Activated CD8-positive, alpha-beta memory T cell treated with anti-CD3 and anti-CD28 coated beads, Interleukin-2, amount 50 U/mL, for 24 hours (primary cell): ENCODE results near the gene ALK.

Experiments used
- DNase-seq: peaks from one replicate; pipeline ENCODE4 v3.0.0-alpha.2; 2020; ENCODE audit errors: extremely low read depth

Gene ALK

DNA sequence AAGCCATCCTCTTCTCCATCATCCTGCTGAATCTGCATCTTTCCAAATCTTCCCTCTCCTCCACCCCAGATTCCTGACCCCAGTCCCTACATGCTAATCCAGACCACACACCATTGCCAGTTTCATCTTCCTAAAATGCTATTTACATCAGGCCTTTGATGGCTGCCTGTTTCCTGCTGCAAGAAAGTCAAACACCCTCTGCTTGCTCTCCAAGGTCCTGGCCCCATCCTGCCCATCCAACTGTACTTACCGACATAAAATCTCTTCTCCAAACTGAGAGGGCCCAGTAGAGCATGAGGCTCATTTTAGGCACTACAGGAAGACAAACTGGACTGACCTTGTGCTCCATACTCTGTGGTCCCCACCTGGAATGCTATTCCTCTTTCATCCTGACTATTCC, 19.0 kb downstream of the ALK start:
- no peak for DNase-seq

DNA sequence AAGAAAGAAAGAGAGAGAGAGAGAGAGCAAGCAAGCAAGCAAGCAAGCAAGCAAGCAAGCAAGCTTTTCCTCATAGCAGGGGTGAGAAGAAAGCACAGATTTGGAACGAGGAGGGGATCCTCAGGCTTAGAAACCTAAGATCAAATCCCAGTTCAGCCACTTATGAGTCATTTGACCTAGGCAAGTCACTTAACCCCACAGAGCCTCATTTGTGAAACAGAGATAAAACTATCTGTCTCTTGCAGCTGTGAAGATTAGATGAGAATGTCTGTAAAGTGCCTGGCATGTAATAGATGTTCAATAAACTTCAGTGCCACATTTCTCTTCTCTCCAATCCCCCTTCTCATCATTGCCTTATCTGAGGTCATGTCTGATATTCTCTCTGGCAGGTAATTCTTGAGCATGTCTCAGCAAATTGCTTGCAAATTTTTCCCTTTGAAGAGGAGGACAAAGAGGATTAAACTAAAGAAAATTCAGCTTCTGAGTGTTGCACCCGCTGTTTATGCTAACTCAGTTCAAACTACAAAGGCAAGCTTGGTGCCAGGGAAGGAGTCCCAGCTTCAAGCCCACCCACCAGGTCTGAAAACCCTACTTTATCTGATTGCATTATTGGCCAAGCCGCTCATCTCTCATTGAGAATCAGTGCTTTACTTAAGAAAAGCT, 20.3 kb downstream of the ALK start:
- no peak for DNase-seq

DNA sequence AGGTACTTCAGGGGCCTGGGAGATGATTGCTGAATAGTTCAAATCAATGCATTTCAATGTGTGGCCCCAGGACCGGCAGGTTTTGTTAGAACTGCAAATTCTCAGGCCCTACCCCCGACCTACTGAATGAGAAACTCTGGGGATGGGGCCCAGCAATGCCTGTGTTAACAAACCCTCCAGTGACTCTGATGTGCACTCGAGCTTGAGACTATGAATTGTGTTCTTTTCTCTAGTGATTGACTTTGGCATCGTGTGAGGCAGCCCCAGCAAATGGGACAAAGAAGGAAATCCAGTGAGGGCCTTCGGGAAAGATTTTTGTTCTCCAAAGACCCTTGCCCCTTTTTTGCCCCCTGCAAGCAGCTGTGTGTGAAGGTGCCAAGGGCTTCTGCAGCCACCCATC, 22.4 kb downstream of the ALK start:
- no peak for DNase-seq

DNA sequence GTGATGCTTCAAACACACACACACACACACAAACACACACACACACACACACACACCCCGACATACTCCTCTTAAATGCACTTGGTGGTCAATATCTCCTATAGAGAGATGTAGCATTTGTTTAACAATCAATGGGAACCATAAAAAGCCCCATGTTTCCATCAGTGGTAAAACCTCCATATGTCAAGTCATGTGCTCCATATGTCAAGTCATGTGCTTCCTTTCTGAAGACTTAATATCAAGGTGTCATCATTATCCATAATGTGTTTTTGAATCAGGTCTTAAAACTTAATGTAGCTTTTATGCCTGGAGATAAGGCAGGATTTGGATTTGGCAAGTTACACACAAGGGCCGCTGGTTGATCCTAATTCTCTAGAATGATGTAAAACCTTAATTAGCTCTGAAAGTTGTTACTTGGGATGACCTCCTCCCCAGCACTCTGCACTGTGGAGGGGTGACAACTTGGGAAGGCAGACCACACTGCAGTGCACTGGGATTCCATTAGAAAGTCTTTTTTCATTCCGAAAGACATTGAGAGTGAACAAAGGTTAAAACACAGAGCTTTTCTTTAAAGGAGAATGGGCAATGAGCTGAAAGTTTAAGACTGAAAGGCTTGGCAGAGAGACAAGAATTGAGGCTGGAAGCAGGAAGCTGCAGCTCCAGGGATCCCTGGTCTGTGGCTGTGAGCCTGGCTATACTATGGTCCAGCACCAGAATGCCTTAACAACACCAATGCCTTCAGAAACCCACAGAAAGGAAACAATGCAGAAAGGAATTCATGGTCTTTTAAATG, 26.4 kb downstream of the ALK start:
- no peak for DNase-seq

DNA sequence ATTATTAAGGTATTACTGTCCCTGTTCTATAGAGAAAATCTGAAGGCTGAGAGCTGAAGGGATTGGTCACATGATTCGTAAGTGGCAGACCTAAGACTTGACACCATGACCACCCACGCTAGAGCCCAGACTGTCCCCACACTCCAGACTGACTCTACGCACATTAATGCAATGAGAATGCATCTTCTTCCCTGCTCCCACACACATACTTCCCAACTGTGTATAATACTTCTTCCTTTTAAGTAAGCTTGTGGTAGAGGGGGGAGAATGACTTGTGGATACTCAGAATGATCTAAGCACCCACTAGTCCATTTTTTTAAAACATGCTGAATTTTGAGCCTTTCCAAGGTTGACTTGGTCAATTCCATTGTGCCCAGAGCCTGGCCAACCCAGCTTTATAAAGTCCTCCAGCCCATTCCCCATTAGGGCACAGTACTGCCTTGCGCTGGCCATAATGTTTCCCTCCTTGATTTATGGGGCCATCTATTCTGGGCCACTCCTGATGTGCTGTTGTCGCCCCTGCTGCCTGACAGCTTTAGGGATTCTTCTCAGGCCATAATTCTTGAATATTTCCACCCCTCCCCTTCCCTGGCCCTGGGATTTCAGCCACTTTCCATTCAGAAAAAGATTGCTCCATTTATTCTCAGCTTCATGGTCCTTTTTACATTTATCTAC, 28.7 kb downstream of the ALK start:
- DNase-seq: no peak

DNA sequence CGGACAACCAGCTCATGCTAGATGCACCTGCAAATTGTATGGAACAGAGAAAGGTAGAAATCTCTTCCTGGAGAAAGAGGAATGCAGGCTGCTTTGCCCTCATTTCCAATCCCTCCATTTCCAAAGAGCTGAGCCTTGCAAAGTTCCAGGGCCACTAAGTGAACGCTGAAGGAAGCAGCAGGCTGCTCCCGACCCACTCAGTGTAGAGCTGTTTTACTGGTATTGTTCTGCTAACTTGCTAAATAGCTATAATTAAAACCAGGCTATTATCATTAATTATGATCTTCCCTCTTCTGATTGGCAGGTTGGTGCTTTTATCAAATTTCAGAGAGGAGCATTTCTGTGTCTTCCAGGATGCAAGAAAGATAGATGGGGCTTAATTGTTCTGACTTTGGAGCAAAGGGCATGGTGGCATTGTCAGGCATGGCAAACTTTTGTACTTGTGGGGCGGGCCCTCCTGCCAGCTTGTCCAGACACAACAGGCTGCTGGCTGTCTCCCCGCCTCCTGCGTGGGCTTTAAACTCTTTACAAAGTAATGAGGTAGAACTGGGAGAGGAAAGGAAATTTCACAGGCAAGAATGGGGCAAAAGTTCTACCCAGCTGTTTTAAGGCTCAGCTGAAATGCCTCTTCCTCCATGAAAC, 40.2 kb downstream of the ALK start:
- no peak for DNase-seq

DNA sequence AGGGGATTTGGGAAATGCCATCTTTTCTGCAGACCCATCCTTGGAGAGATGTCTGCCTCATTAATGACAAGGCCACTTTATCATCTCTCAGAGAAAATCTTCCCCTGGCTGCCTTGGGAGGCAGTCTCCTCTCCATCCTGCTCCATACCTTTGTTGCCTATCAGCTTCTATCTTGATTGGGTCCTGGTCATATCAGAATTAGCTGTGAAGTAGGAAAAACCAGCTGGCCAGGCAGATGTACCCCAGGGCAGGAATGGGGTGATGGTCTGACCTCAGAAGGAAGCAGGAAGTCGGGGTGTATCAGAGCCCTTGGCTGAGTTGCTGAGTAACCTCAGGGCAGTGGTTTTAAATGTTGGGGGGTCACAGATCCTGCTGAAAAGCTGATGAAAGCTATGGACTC, 41.3 kb downstream of the ALK start:
- no peak for DNase-seq

DNA sequence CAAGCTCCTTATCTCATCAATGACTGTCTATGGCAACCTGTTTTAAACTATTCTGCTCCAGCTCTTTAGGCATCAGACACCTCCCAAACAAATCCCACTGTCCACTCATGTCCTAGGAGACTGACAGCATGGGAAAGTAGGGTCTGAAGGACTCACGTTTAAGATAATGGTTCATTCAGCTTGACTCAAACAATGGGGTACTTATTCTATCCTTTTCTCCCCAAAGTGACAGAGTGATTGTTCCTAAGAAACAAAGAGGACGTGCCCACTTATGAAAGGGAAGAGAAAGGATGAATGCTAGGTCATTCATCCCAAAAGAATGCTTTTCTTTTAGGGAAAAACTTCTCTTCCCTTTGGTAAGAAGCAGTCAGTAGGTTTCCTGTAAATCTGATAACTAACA, 41.9 kb downstream of the ALK start:
- no peak for DNase-seq

DNA sequence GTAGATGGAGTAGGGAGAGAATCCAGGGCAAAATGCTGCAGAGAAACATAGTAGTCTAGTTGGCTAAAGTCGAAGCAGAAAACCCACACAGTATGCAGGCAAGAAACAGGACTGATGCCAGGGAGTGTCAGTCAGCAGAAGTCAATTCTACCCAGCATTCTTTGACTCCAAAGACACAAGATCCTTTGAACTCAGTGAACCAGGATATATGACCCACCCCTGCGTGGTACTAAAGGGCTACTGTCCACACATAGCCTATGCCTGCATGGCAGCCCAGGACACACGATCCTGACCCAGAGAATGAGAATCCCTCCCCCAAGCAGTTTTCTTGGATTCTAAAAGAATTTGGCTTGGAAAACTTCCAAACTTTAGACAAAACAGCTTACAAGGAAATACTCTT, 42.5 kb downstream of the ALK start:
- DNase-seq: no peak

DNA sequence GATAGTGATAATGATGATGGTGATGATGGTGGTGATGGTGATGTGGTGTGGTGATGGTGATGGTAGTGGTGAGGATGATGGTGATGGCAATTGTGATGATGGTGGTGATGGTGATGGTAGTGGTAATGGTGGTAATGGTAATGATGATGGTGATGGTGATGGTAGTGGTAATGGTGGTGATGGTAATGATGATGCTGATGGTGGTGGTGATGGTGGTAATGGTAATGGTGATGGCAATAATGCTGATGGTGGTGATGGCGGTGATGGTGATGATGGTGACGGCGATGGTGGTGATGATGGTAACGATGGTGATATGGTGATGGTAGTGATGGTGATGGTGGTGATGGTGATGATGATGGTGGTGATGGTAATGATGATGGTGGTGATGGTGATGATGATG, 45.0 kb downstream of the ALK start:
- no peak for DNase-seq

DNA sequence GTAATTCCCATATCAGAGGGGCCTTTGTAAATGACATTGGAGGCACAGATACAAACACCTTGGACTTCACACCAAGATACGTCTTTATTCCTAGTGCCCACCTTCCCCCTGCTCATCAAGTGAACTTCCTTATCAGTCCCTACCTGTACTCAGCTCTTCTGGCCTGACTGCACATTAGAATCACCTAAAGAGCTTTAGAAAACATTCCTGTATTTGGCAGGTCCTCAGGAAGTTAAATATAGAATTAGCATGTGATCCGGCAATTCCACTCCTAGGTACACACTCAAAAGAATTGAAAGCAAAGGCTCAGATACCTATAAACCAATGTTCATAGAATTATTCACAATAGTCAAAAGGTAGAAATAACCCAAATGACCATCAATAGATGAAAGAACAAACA, 46.6 kb downstream of the ALK start:
- DNase-seq: no peak

DNA sequence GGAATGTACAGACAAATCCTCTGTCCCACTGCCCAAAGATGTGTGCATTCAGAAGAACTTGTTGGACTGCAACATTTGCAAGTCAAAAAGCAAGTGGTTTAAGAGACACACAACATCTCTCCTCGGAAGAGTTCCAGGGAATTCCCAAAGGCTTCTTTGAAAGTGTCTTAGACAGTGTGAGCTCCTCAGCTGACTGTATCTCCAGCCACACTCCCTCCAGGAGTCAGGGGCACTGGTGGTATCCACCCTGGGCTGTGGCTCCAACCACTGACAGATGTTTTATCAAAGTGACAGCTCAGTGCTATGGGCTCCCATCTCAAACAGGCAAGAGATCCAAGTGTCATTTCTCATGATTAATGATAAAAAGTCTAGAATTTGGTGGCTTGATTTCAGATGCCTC, 48.5 kb downstream of the ALK start:
- DNase-seq: no peak

DNA sequence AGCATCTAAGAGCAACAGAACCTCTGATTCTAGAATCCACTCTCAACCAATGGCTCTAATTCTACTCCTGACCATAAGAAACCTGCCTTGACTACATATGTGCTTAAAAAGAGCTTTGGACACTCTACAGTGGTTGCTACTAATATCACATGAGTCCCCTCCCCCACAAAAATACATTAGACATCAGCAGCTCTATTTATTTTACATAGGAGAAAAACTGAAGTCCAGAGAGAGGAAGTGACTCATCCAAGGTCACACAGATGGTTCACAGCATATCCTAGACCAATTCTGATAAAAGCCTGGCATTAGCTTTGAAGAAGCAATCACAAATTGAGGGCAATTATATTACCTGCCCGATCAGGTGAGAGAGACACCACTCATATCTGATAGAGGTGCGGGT, 49.8 kb downstream of the ALK start:
- DNase-seq: no peak

DNA sequence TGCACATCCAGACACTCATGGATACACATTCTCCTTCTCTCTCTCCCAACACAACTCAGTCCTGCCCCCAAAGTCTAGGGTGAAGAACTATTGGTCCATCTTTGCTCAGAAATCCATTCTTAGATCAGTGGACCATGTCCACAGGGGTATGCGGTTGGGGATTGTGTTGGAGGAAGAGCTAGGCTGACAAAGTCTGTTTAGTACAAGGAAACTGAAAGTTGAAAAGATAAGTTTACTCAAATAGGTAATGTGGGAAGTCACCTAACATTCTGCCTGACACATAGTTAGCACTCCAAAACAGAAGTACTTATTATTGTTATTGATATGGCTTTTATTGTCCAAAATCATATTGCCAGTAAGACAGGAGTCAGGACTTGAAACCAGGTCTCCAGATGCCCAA, 55.9 kb downstream of the ALK start:
- no peak for DNase-seq

DNA sequence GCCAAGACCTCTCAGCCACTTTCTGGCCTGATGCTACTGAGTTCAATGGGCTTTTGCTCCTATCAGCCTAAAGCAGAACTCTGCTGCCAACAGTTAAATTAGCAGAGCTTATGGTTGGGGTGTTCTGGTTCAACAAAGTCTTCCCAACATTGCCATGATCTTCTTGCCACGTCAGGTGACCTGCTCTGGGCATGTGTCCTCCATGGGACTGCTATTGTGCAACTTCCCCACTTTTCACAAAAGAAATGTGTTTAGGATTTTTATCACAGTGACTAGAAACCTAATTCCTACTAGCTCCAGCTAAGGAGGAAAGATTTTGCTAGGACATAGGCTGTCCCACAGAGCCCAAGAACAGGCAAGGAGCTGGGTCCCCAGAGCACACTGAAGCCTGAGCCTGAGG, 56.4 kb downstream of the ALK start:
- DNase-seq: no peak

DNA sequence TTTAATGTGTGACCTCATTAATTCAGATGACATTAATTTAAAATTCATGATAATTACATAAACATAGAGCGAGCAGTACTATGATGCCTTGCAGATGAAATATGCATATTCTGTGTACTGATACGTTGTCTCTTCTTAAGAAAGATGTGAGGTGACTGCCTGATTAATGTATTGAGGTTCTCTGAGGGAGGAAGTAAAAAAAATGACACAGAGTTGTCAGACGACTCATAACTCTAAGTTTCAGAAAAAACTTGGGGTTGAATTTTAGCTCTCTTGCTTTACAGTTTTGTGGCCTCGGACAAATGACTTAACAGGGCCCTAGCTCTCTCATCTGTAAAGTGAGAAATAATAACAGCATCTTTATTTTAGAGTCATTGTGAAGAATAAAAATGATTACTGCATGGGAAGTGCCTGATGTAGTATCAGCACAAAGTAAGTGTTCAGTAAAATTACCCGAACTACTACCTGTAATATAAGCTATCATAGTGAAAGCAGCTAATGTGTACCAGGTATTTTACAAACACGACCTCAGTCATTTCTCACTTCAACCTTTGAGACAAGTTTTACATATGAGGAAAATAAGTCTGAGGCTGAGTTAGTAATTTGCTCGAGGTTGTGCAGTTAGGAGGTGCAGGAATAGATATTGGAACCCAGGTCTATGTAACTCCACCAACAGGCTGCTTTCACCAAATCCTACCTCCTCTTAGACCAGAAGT, 65.3 kb downstream of the ALK start:
- no peak for DNase-seq

DNA sequence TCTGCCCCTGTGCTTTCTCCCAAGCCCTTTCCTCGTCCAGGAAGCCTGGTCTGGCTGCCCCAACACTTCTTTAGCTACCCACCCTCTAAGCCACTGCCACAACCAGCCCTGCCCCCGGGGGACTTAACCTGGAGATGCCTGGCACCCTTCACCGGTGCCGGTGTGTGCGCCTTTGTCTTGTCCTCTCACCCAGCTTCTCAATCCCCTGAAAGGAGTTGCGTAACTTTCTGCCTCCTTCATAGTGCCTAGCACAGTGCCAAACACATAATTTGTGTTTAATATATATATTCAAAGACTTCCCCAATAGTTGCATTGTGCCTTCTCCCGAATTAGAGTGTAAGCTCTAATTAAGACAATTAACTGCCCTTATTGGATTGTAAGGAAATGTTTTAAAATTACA, 70.6 kb downstream of the ALK start:
- DNase-seq: no peak

DNA sequence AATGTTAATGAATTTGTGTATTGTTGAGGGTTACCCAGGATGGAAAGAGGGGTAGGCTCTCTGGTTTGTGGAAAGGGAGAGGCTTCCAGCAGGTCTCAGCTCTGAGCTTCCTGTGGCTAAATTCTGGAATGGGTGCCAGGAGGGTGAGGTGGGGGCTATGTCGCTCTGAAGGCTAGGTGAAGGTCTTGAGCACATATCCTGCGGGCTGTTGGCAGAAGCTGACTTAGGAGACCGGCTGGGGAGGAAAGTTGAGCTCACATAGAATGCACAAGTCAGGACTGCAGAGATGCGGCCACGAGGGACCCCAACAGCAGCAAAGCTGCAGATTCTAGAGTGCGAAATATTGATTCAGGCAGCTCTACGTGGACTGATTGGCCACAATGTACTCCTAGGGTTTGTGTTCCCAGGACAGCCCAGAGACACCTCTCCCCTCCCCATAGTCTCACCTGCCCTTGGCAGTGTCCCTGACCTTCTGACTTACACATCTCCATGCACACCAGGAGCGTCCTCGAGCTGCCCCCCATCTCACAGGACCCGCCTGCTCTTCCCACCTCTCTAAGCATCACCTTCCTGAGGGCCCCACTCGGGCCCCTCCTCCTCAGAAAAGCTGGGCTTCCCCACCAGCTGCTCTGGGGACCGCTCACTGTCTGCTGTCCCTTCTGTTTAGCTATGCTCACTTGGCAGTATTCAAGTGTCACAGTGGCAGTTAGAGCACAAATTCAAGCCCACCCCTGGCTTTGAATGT, 72.6 kb downstream of the ALK start:
- no peak for DNase-seq

DNA sequence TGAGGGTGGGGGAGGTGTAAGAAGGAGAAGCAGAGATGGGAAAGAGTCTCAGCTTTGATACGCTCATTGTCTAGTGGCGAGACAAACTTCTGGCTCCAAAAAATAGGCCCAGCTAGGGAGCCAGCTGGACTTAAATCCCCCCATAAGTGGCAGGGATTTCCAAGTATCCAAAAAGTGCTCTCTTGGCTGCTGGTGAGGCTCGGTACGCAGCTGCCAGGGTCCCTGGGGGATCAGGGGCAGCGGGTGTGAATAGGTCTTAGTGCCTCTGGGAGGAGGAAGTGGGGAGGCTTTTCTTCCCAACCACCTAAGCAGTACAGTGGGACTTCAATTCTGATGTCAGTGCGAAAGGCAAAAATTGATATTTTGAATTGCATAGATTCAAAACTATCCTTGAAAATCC, 73.5 kb downstream of the ALK start:
- DNase-seq: no peak

DNA sequence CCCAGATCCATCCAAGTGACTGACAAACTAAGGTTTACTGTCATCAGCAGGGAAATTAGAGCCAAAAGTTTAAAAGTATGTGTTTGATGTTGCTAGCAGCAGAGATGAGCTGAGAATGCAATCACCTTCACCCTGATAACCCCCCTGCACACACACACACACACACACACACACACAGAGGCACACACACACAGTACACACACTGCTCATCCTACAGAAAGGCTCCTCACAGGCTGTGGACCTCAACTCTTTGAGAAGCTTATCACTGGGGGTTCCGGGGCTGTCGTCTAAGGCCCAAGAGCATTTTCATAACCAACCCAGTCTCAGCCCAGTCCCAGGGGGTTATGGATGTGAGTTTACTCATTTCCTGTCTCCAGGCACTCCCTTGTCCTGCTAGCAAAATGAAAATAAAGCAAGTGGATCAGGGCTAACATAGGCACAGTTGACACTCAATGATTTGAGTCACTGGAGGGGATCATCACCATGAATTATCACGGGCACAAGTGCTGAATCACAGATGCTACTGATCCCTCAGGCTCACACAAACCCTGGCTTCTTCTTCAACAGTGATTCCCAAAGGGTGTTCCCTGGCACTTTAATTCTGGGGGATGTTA, 76.6 kb downstream of the ALK start:
- DNase-seq: no peak
